ENCODE measurements around the gene DENND1A.
"Not testable (repeated sequence)": the region's sequence is repeated elsewhere in the genome, so short reads cannot be mapped to it uniquely, and the experiment has no call there.

DENND1A gene

DNA sequence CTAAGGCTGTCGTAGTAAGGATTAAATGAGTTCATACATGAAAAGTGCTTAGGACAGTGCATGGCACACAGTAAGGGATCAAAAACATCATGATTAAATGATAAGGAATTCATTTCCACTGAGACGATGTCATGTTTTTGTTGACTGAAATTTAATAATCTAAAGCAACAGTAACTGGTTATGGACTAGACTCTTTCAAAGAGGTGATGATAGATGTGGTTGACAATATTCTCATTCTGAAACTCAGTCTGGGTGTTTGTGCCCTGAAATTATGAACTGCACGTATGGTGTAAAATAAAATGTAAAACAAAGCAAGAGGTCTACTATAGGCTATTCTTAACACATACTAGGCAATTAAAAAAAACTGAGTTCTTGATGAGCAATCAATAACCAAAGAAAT lies 280.0 kb downstream of the DENND1A start:
- DNase-seq (ENCODE audit: low read depth), result no peak

DNA sequence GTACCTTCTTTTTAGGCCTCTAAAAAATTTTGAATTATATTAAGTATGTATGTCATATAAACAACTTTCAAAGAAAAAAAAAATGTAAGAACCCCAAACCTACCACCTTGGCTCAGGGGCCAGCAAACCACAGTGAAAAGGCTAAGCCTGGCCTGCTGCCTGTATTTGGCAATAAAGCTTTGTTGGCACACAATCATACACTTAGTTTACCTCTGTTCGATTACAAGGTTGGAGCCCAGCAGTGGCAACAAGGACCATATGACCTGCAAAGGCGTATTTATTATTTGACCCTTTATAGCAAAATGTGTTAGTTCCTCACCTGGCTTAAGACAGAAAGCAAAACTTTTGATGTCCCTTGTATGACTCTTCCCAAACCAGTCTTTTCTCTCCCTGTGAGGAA lies 282.8 kb downstream of the DENND1A start:
- DNase-seq (ENCODE audit: low read depth), result no peak

DNA sequence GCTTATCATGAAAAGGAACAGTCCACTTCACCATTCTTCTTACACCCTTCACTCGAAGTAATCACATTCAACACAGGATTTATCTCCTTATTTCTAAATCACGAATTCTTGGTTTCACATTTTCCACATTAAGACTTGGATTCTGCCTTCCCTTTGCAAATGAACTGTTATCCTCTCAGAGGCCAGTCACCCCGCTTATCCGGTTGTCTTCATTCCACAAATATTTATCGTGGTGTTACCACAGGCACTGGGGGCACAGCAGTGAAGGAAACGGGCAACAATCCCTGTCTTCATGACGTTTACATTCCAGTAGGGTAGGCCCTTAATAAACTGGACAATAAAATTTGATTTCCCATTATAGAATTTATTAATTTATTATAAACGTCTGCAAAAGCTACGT lies 284.2 kb downstream of the DENND1A start:
- no peak for DNase-seq (ENCODE audit: low read depth)

DNA sequence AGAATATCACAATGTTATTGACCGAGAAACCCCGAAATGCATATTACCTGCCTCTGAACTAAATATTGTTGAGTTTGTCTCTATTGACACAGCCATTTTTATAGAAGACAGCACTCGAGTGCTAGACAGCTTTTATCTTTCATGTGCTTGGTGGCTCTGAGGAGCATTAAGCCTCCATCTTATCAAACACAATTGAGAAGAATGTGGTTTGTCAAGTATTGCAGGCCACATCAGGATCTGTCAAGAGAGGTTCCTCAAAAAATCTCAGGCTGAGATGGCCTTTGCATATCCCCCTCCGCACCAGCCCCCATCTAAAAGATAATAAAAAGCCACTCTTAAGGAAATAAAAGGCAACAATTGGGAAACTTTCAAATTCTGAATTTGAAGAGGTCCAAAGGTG lies 284.8 kb downstream of the DENND1A start:
- no peak for DNase-seq (ENCODE audit: low read depth)

- no peak for DNase-seq (ENCODE audit: low read depth)
Observed at GRCh38 chr9:123643518-123643917, 286.4 kb downstream of the DENND1A start.

GRCh38 chr9:123642291-123643278 lies 287.3 kb downstream of the DENND1A start:
- no peak for DNase-seq (ENCODE audit: low read depth)

- DNase-seq (ENCODE audit: low read depth), result no peak
Observed at GRCh38 chr9:123640792-123641222, 289.1 kb downstream of the DENND1A start.

- DNase-seq (ENCODE audit: low read depth), result no peak
Observed at GRCh38 chr9:123639743-123640142, 290.2 kb downstream of the DENND1A start.

DNA sequence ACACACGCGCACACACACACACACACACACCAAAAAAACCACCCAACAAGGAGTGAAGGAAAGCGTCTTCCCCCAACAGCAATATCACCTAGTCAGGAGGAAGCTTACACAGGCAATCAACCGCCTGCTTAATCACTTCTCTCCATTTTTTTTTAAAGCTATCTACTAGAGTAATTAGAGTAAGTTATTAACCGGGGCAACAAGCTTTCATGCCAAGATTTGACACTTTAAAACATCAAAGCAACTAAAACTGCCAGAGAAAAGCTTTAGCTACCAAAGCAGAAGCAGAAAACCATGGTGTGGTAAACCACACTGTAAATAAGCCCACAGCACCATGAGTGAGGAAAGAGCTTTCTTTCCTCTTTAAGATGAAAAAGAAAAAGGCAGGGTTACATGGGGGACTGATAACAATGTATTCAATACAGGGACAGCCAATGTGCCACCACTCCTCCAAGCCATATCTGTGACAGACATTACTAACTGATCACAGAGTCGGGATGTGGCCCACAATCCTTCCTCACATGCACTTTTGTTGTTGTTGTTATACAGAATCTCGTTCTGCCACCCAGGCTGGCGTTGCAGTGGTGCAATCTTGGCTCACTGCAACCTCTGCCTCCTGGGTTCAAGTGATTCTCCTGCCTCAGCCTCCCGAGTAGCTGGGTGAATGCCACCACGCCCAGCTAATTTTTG lies 291.8 kb downstream of the DENND1A start:
- DNase-seq (ENCODE audit: low read depth), result no peak

DNA sequence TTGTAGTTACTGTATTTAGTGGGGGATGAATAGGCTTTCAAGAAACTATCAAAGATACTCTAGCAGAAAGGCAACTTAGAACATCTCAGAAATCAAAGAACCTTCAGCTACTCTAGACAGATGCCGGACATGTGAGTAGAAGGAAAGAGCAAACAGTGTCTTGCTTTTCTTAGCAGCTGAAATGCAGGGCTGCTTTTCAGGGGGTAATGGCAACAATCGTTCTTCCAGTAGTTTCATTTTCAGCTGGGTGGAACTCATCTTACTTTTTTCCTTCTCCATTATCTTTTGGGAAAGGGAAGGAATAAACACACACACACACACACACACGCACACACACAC lies 292.4 kb downstream of the DENND1A start:
- DNase-seq (ENCODE audit: low read depth), result no peak

DNA sequence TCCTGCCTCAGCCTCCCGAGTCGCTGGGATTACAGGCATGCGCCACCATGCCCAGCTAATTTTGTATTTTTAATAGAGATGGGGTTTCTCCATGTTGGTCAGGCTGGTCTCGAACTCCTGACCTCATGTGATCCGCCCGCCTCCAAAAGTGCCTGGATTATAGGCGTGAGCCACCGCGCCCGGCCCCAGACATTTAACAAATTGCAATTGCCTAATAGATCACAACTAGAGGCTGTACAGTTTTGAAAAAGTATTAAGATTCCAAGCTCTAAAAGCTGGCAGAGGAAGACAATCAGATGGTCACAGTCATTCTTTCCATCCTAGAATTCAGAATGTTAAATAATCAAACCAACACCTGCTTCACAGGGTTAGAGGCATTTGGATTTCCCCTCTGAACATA lies 293.1 kb downstream of the DENND1A start:
- not testable (repeated sequence) for DNase-seq (ENCODE audit: low read depth)

- no peak for DNase-seq (ENCODE audit: low read depth)
Observed at GRCh38 chr9:123631862-123632261, 298.1 kb downstream of the DENND1A start.

- DNase-seq (ENCODE audit: low read depth), result no peak
Observed at GRCh38 chr9:123630233-123630632, 299.7 kb downstream of the DENND1A start.

GRCh38 chr9:123629531-123629930 lies 300.4 kb downstream of the DENND1A start:
- DNase-seq (ENCODE audit: low read depth), result no peak

DNA sequence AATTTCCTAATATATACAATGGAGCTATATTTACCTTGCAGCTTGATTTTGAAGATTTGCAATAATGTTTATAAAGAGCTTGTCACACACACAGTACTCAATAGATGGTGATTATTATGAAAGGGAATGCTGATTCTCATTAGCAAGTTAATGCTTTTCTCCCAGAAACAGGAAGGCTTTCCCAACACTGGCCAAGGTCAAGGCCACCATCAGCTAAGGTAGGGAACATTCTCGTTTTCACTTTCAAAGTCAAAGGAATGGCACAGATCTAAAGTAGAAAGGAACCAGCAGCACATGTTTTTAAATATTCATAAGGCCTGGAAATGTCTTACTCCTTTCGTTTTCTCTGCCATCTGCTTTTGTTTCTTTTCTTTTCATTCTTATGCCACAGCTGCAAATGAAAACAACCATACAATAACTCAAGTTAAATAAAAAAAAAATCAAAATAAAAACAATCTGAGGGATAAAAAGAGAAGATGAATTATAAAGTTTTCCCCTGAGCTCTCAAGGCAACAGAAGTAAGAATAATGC lies 307.1 kb downstream of the DENND1A start:
- DNase-seq (ENCODE audit: low read depth), result no peak

DNA sequence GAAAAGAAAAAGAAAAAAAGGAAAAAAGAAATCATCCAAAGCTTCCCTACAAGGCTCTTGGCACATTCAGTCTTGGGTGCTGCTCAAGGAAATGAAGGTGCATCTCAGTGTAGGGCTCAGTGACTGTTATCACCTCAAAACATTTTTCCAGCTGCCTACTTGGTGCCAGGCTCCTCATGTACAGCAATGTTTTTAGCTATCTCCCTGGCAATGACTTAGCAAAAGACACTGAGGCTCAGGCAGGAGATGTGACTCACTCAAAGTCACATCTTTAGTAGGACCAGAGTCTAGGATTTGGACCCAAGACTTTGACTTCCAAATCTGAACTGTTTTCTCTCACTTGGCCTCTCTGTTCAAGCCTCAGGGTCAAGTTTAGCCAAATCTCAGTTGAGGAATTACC lies 309.7 kb downstream of the DENND1A start:
- DNase-seq (ENCODE audit: low read depth), result no peak

GRCh38 chr9:123617952-123618678 lies 311.8 kb downstream of the DENND1A start:
- DNase-seq (ENCODE audit: low read depth), result no peak

- DNase-seq (ENCODE audit: low read depth), result no peak
Observed at GRCh38 chr9:123617286-123617685, 312.6 kb downstream of the DENND1A start.

- DNase-seq (ENCODE audit: low read depth), result no peak
Observed at GRCh38 chr9:123616707-123617106, 313.2 kb downstream of the DENND1A start.

DNA sequence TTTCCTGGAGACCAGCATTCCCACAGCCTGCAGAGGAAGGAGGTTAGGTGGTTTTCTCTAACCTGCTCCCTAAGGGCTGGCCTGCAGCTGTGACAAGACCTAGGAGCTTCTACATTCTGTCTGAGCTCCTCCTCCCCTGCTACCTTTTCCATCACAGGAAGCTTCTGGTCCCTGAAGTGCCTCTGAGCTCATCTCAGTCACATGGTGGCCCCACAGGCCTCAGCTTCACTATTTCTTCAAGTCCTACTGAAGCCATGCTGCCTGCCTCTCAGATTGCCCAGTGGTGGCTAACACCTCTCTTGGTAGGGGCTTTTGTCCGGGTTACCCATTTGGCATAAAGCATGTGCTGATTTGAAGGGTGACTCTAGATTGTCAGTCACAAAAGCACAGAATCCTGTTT lies 314.5 kb downstream of the DENND1A start:
- DNase-seq (ENCODE audit: low read depth), result no peak

DNA sequence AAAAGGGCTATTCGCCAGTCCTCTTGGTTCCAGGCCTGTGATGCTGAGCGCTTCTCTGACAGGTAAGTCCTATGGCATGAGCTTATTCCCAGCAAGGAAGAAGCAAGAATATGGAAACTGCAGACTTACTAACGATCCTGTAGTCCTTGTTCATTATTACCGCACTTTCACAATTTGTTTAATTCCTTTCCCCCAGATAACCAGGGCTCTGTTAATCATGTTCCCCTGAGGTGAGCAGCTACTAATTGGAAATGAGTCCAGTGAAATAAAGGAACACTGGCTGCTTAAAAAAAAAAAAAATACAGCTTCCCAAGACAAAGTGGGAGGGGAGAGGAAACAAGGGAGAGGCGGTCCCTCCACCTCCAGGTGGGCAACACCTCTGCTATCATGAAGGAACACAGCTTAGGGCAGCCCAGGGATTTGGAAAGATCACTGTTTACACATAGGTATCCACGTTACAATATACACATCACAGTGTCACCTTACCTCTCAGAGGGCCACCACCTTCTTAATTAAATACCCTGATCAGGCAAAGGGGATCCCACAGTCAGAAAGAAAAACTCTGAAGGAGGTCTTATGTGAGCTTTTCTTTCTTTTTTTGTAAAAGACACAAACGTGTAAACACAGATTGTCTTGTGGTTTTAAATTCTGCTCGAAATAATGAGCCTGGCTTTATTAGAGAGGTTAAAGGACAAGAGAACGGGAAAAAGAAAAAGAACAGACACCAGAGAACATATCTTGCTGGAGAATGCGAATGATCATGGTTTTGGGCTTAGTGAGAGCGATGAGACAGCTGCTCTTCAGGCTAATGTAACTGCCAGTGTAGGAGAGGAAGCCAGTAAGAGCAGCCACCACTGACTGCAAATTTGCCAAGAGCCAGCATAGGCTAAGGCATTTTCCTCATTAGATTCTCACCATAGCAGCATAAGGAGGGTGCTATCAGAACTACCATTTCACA lies 315.3 kb downstream of the DENND1A start:
- DNase-seq (ENCODE audit: low read depth), result no peak
